ENCODE measurements around the gene NTN3.
"Not testable (repeated sequence)": the region's sequence is repeated elsewhere in the genome, so short reads cannot be mapped to it uniquely, and the experiment has no call there.

NTN3 gene

GRCh38 chr16:2438121-2438520 lies 33.0 kb upstream of the NTN3 start:
- no peak overlapping the region for H3K4me3 ChIP-seq (ENCODE audit: low read length)
- no peak overlapping the region for H3K27ac ChIP-seq (ENCODE audit: low read length)
- H4K20me1 ChIP-seq (ENCODE audit: insufficient read depth, low read length), result no peaks in the 10 kb centered on the region
- no peaks in the 10 kb centered on the region for H3K9me2 ChIP-seq (replicated peaks; ENCODE audit: insufficient read depth, low read length)
- no peaks in the 10 kb centered on the region for H3K9me3 ChIP-seq (replicated peaks; ENCODE audit: insufficient read depth, low read length)
- H3F3A ChIP-seq (ENCODE audit: insufficient read depth, low read length), result 0 out of 2 replicates have a peak, but pooled peaks cover 9% of the 10 kb centered on the region
- peaks cover 3% of the 10 kb centered on the region for H3K79me2 ChIP-seq (ENCODE audit: low read length)
- peaks cover 15% of the 10 kb centered on the region for H3K36me3 ChIP-seq (replicated peaks; ENCODE audit: insufficient read depth, low read length)
- no peaks in the 10 kb centered on the region for H3K4me1 ChIP-seq (ENCODE audit: low read length)
- no peak overlapping the region for H3K4me2 ChIP-seq (ENCODE audit: low read depth, low read length)
- H3K27me3 ChIP-seq (replicated peaks; ENCODE audit: insufficient read depth, low read length), result no peaks in the 10 kb centered on the region
- no peak overlapping the region for H3K9ac ChIP-seq (ENCODE audit: low read length)
- no peak overlapping the region for H2AFZ ChIP-seq (ENCODE audit: low read length)
- TF ChIP-seq EZH2 (optimal IDR thresholded peaks at IDR 0.05; ENCODE audit: low read depth, low read length) (no peak), EZH2phosphoT487 (IDR thresholded peaks at IDR 0.05; ENCODE audit: low read length) (no peak), CTCF (IDR thresholded peaks at IDR 0.05; ENCODE audit: low read length) (no peak)
- DNase-seq, result no peak

- no peak overlapping the region for H2AFZ ChIP-seq (ENCODE audit: low read length)
- peaks cover 15% of the 10 kb centered on the region; the same call in 1 of the 2 replicates for H3K36me3 ChIP-seq (replicated peaks; ENCODE audit: insufficient read depth, low read length)
- 0 out of 2 replicates have a peak, but pooled peaks cover 9% of the 10 kb centered on the region for H3F3A ChIP-seq (ENCODE audit: insufficient read depth, low read length)
- no peak overlapping the region for H3K27ac ChIP-seq (ENCODE audit: low read length)
- H3K4me3 ChIP-seq (ENCODE audit: low read length), result no peak overlapping the region
- H3K9ac ChIP-seq (ENCODE audit: low read length), result no peak overlapping the region
- no peaks in the 10 kb centered on the region for H3K9me3 ChIP-seq (replicated peaks; ENCODE audit: insufficient read depth, low read length)
- H3K9me2 ChIP-seq (replicated peaks; ENCODE audit: insufficient read depth, low read length), result no peaks in the 10 kb centered on the region
- H3K4me1 ChIP-seq (ENCODE audit: low read length), result no peaks in the 10 kb centered on the region
- no peak for TF ChIP-seq EZH2 (optimal IDR thresholded peaks at IDR 0.05; ENCODE audit: low read depth, low read length)
- no peak for TF ChIP-seq EZH2phosphoT487 (IDR thresholded peaks at IDR 0.05; ENCODE audit: low read length)
- no peak for TF ChIP-seq CTCF (IDR thresholded peaks at IDR 0.05; ENCODE audit: low read length)
- no peaks in the 10 kb centered on the region for H4K20me1 ChIP-seq (ENCODE audit: insufficient read depth, low read length)
- H3K79me2 ChIP-seq (ENCODE audit: low read length), result no peaks in the 10 kb centered on the region
- DNase-seq, result no peak
- no peaks in the 10 kb centered on the region for H3K27me3 ChIP-seq (replicated peaks; ENCODE audit: insufficient read depth, low read length)
- no peak overlapping the region for H3K4me2 ChIP-seq (ENCODE audit: low read depth, low read length)
These were observed 31.5 kb upstream of the NTN3 start for GRCh38 chr16:2439598-2439997.

GRCh38 chr16:2441143-2441804 lies 29.8 kb upstream of the NTN3 start:
- H3K79me2 ChIP-seq (ENCODE audit: low read length); H3K27me3 ChIP-seq (replicated peaks; ENCODE audit: insufficient read depth, low read length); H2AFZ ChIP-seq (ENCODE audit: low read length); H3K4me3 ChIP-seq (ENCODE audit: low read length); H4K20me1 ChIP-seq (ENCODE audit: insufficient read depth, low read length); H3K4me2 ChIP-seq (ENCODE audit: low read depth, low read length); H3F3A ChIP-seq (ENCODE audit: insufficient read depth, low read length); H3K9me3 ChIP-seq (replicated peaks; ENCODE audit: insufficient read depth, low read length); H3K4me1 ChIP-seq (ENCODE audit: low read length); DNase-seq; H3K9me2 ChIP-seq (replicated peaks; ENCODE audit: insufficient read depth, low read length); H3K27ac ChIP-seq (ENCODE audit: low read length); H3K9ac ChIP-seq (ENCODE audit: low read length): not testable (repeated sequence)
- H3K36me3 ChIP-seq (replicated peaks; ENCODE audit: insufficient read depth, low read length), result peaks cover 12% of the 10 kb centered on the region; the same call in 1 of the 2 replicates

GRCh38 chr16:2443555-2443954 lies 27.5 kb upstream of the NTN3 start:
- no peak overlapping the region for H3K9ac ChIP-seq (ENCODE audit: low read length)
- H3K4me3 ChIP-seq (ENCODE audit: low read length), result no peak overlapping the region
- H3K27ac ChIP-seq (ENCODE audit: low read length), result no peak overlapping the region
- H3K36me3 ChIP-seq (replicated peaks; ENCODE audit: insufficient read depth, low read length), result peaks cover 3% of the 10 kb centered on the region; the same call in 1 of the 2 replicates
- H3F3A ChIP-seq (ENCODE audit: insufficient read depth, low read length), result 0 out of 2 replicates have a peak, but pooled peaks cover 9% of the 10 kb centered on the region
- H3K27me3 ChIP-seq (replicated peaks; ENCODE audit: insufficient read depth, low read length), result no peaks in the 10 kb centered on the region
- no peaks in the 10 kb centered on the region for H3K9me2 ChIP-seq (replicated peaks; ENCODE audit: insufficient read depth, low read length)
- TF ChIP-seq EZH2phosphoT487 (IDR thresholded peaks at IDR 0.05; ENCODE audit: low read length), result no peak
- no peak for TF ChIP-seq EZH2 (optimal IDR thresholded peaks at IDR 0.05; ENCODE audit: low read depth, low read length)
- no peak for TF ChIP-seq CTCF (IDR thresholded peaks at IDR 0.05; ENCODE audit: low read length)
- H3K9me3 ChIP-seq (replicated peaks; ENCODE audit: insufficient read depth, low read length), result no peaks in the 10 kb centered on the region
- no peak overlapping the region for H3K4me2 ChIP-seq (ENCODE audit: low read depth, low read length)
- no peaks in the 10 kb centered on the region for H3K4me1 ChIP-seq (ENCODE audit: low read length)
- no peak overlapping the region for H2AFZ ChIP-seq (ENCODE audit: low read length)
- DNase-seq, result no peak
- H3K79me2 ChIP-seq (ENCODE audit: low read length), result peaks cover 7% of the 10 kb centered on the region
- H4K20me1 ChIP-seq (ENCODE audit: insufficient read depth, low read length), result no peaks in the 10 kb centered on the region

Measured in MM.1S (cell line).